DND-41 (cell line): ENCODE results near the gene PXK.

ENCODE experiments used
- ATAC-seq: fragments of 200-7000 bp; cut with Tn5 transposase; 3 replicates; pipeline ENCODE4 v1.9.1; 2021; ENCODE audit warnings: low read depth; ENCODE audit not compliant: insufficient read depth
- DNase-seq: peaks from one replicate; pipeline ENCODE4 v3.0.0-alpha.2; 2020
- H2AFZ ChIP-seq: 2 replicates; pipeline ENCODE4 v1.6.0; 2012; ENCODE audit warnings: low read depth, low read length
- H3K27ac ChIP-seq: 2 replicates; pipeline ENCODE4 v1.5.1; 2012; ENCODE audit warnings: low read length, inconsistent platforms
- H3K27me3 ChIP-seq: fragments of 200-600 bp; sonication (generic); 2 replicates; pipeline ENCODE4 v1.6.0; 2012; ENCODE audit warnings: low read length, mild to moderate bottlenecking, inconsistent platforms; ENCODE audit not compliant: insufficient read depth, poor library complexity
- H3K36me3 ChIP-seq: 2 replicates; pipeline ENCODE4 v1.5.1; 2012; ENCODE audit warnings: low read length, inconsistent platforms; ENCODE audit not compliant: insufficient read depth
- H3K4me1 ChIP-seq: 2 replicates; pipeline ENCODE4 v1.5.1; 2012; ENCODE audit warnings: mild to moderate bottlenecking, low read length; ENCODE audit not compliant: insufficient read depth
- H3K4me2 ChIP-seq: 2 replicates; pipeline ENCODE4 v1.6.0; 2012; ENCODE audit warnings: mild to moderate bottlenecking, moderate library complexity, low read length, inconsistent platforms; ENCODE audit not compliant: insufficient read depth
- H3K4me3 ChIP-seq, 2 experiments: fragments of 200-600 bp in 1 of 2; shearing (Covaris generic) in 1 of 2; 2 replicates each; pipeline ENCODE4 v1.5.1; 2012 to 2016; ENCODE audit warnings: inconsistent platforms in 2 of 2, low read length in 2 of 2, mild to moderate bottlenecking in 2 of 2, low read depth in 1 of 2, moderate library complexity in 1 of 2
- H3K79me2 ChIP-seq: 2 replicates; pipeline ENCODE4 v1.6.0; 2012; ENCODE audit warnings: low read length, inconsistent platforms; ENCODE audit not compliant: insufficient read depth
- H3K9ac ChIP-seq: 2 replicates; pipeline ENCODE4 v1.6.0; 2012; ENCODE audit warnings: low read depth, mild to moderate bottlenecking, inconsistent platforms, low read length, moderate library complexity
- H3K9me3 ChIP-seq: 2 replicates; pipeline ENCODE4 v1.5.1; 2012; ENCODE audit warnings: low read length, moderate library complexity, mild to moderate bottlenecking, inconsistent platforms; ENCODE audit not compliant: insufficient read depth, severe bottlenecking
- H4K20me1 ChIP-seq: 2 replicates; pipeline ENCODE4 v1.6.0; 2012; ENCODE audit warnings: low read length; ENCODE audit not compliant: insufficient read depth
- CTCF ChIP-seq: IDR thresholded peaks from 2 replicates; pipeline ENCODE4 v1.5.1; 2012; ENCODE audit warnings: borderline replicate concordance, low read length, moderate library complexity, mild to moderate bottlenecking; ENCODE audit not compliant: poor library complexity, severe bottlenecking; ENCODE audit errors: extremely low read depth
- EZH2 ChIP-seq: IDR thresholded peaks from 3 replicates; pipeline ENCODE4 v1.6.1; 2012; ENCODE audit warnings: borderline replicate concordance, low read depth, mild to moderate bottlenecking, moderate library complexity, low read length, inconsistent platforms; ENCODE audit not compliant: severe bottlenecking

Gene PXK

GRCh38 chr3:58417075-58417474 is 84.4 kb downstream of the PXK start:
- TF ChIP-seq EZH2: no peak
- TF ChIP-seq CTCF: no peak
- Histone ChIP-seq H3K4me1 (no peaks in the 10 kb centered on the region), H2AFZ (no peak overlapping the region)

GRCh38 chr3:58418227-58418626 is 85.5 kb downstream of the PXK start:
- no peak for DNase-seq
- H3K4me2 ChIP-seq: no peak overlapping the region
- ATAC-seq: no peak
- H3K79me2 ChIP-seq: no peaks in the 10 kb centered on the region
- H2AFZ ChIP-seq: no peak overlapping the region
- TF ChIP-seq EZH2: no peak
- no peak for TF ChIP-seq CTCF
- no peaks in the 10 kb centered on the region for H3K9me3 ChIP-seq
- H3K27me3 ChIP-seq: no peaks in the 10 kb centered on the region
- H3K27ac ChIP-seq: no peak overlapping the region
- no peaks in the 10 kb centered on the region for H3K4me1 ChIP-seq
- H4K20me1 ChIP-seq: 0 out of 2 replicates have a peak, but pooled peaks cover 3% of the 10 kb centered on the region
- H3K9ac ChIP-seq: no peak overlapping the region
- H3K4me3 ChIP-seq: no peak overlapping the region
- H3K36me3 ChIP-seq: peaks cover 84% of the 10 kb centered on the region

More at GRCh38 chr3:58417075-58417474, 84.4 kb downstream of the PXK start:
- H3K4me3 ChIP-seq: no peak overlapping the region
- H3K79me2 ChIP-seq: no peaks in the 10 kb centered on the region
- ATAC-seq (no peak), DNase-seq (no peak)
- 0 out of 2 replicates have a peak, but pooled peaks cover 3% of the 10 kb centered on the region for H4K20me1 ChIP-seq
- peaks cover 84% of the 10 kb centered on the region for H3K36me3 ChIP-seq
- no peaks in the 10 kb centered on the region for H3K9me3 ChIP-seq
- no peaks in the 10 kb centered on the region for H3K27me3 ChIP-seq
- H3K9ac ChIP-seq: no peak overlapping the region
- H3K4me2 ChIP-seq: no peak overlapping the region
- no peak overlapping the region for H3K27ac ChIP-seq

GRCh38 chr3:58419780-58420507 is 87.3 kb downstream of the PXK start:
- Histone ChIP-seq H3K36me3 (peaks cover 88% of the 10 kb centered on the region), H3K79me2 (no peaks in the 10 kb centered on the region), H3K4me2 (no peak overlapping the region), H4K20me1 (0 out of 2 replicates have a peak, but pooled peaks cover 3% of the 10 kb centered on the region), H3K4me3 (no peak overlapping the region), H3K27ac (no peak overlapping the region), H3K27me3 (no peaks in the 10 kb centered on the region), H3K4me1 (no peaks in the 10 kb centered on the region), H3K9me3 (no peaks in the 10 kb centered on the region), H2AFZ (no peak overlapping the region), H3K9ac (no peak overlapping the region)
- DNase-seq: no peak
- no peak for ATAC-seq
- TF ChIP-seq EZH2: no peak
- TF ChIP-seq CTCF: no peak
